SK-N-SH treated with all-trans-retinoic acid at 6 μM for 48 hours (cell line): Measurements from ENCODE around the gene LY6G6F.

Experiments used
- PATZ1 ChIP-seq: fragments of 250-450 bp; sonication (Bioruptor Pico); IDR thresholded peaks from 2 replicates; pipeline ENCODE4 v1.8.0; 2020; ENCODE audit warnings: mild to moderate bottlenecking, moderate library complexity, borderline replicate concordance
- ZFP30 ChIP-seq: fragments of 450-650 bp; formaldehyde crosslinking; IDR thresholded peaks from 2 replicates; pipeline ENCODE4 v1.5.0; 2022; ENCODE audit warnings: mild to moderate bottlenecking, moderate library complexity

- no peak for TF ChIP-seq ZFP30 (CRISPR knock-in tag)
- TF ChIP-seq PATZ1 (CRISPR knock-in tag): no peak
Observed at GRCh38 chr6:31707701-31708100, 1.0 kb downstream of the LY6G6F start.
